WTC11 (cell line): ENCODE results near the gene ADARB2. TPM values are rescaled to one million over a fixed set of nuclear protein-coding genes. Genes with fewer than 3 reads are reported as not detected.

Experiments used
- ATAC-seq: fragments of 200-7000 bp; cut with Tn5 transposase; 2 replicates; pipeline ENCODE4 v1.10.0; 2021; ENCODE audit warnings: mild to moderate bottlenecking, moderate library complexity
- CTCF ChIA-PET: fragments of 300-600 bp; sonication (Branson Sonifier 250); formaldehyde crosslinking; loops from one replicate; lab custom pipeline; 2021; ENCODE audit warnings: antibody characterized with exemption; lab: Charles Lee
- POLR2A ChIA-PET: fragments of 350-600 bp; sonication (Branson Sonifier 250); formaldehyde crosslinking; loops from one replicate; lab custom pipeline; 2021; ENCODE audit warnings: antibody characterized with exemption; lab: Charles Lee
- DNase-seq: peaks from one replicate; pipeline ENCODE4 v3.0.0; 2021; ENCODE audit warnings: low spot score
- H3K27ac Mint-ChIP-seq: 2 replicates; pipeline ENCODE4 v1.8.0; 2021; ENCODE audit warnings: mixed read lengths
- H3K27me3 Mint-ChIP-seq: 2 replicates; pipeline ENCODE4 v1.8.0; 2021; ENCODE audit warnings: low read depth, mild to moderate bottlenecking, moderate library complexity, mixed read lengths
- H3K36me3 Mint-ChIP-seq: 2 replicates; pipeline ENCODE4 v1.8.0; 2021; ENCODE audit warnings: mixed read lengths
- H3K4me1 Mint-ChIP-seq: 2 replicates; pipeline ENCODE4 v1.8.0; 2022; ENCODE audit warnings: mixed read lengths
- H3K4me3 Mint-ChIP-seq: 2 replicates; pipeline ENCODE4 v1.8.0; 2021; ENCODE audit warnings: mild to moderate bottlenecking, moderate library complexity, mixed read lengths
- H3K9me3 Mint-ChIP-seq: 2 replicates; pipeline ENCODE4 v1.8.0; 2021; ENCODE audit warnings: mixed read lengths
- ATF3 ChIP-seq: sonication (generic); formaldehyde crosslinking; conservative IDR thresholded peaks from 2 replicates; pipeline ENCODE4 v1.8.1; 2022; ENCODE audit warnings: mild to moderate bottlenecking, missing genetic modification reagents
- CBFB ChIP-seq: sonication (generic); formaldehyde crosslinking; IDR thresholded peaks from 2 replicates; pipeline ENCODE4 v1.8.1; 2022; ENCODE audit warnings: mild to moderate bottlenecking, low read depth, missing genetic modification reagents
- CDX4 ChIP-seq: fragments of 250-450 bp; sonication (Bioruptor Pico); IDR thresholded peaks from 2 replicates; pipeline ENCODE4 v1.9.0; 2021; ENCODE audit warnings: moderate library complexity, mild to moderate bottlenecking, inconsistent platforms, borderline replicate concordance
- GABPB1 ChIP-seq: sonication (generic); formaldehyde crosslinking; IDR thresholded peaks from 2 replicates; pipeline ENCODE4 v1.8.1; 2023; ENCODE audit warnings: mild to moderate bottlenecking, missing genetic modification reagents
- GTF2I ChIP-seq: fragments of 250-450 bp; sonication (Bioruptor Pico); conservative IDR thresholded peaks from 2 replicates; pipeline ENCODE4 v1.4.0; 2021; ENCODE audit warnings: mild to moderate bottlenecking
- IRF2 ChIP-seq: sonication (generic); formaldehyde crosslinking; IDR thresholded peaks from 2 replicates; pipeline ENCODE4 v1.8.0; 2022; ENCODE audit warnings: low read depth, missing genetic modification reagents, borderline replicate concordance
- JAZF1 ChIP-seq: fragments of 250-450 bp; sonication (Bioruptor Pico); IDR thresholded peaks from 2 replicates; pipeline ENCODE4 v1.9.0; 2021; ENCODE audit warnings: moderate library complexity, mild to moderate bottlenecking, inconsistent platforms
- KAT7 ChIP-seq: sonication (generic); formaldehyde crosslinking; IDR thresholded peaks from 2 replicates; pipeline ENCODE4 v1.8.1; 2023; ENCODE audit warnings: missing genetic modification reagents, mild to moderate bottlenecking, borderline replicate concordance
- MAX ChIP-seq: sonication (generic); formaldehyde crosslinking; IDR thresholded peaks from 2 replicates; pipeline ENCODE4 v1.8.0; 2022; ENCODE audit warnings: mild to moderate bottlenecking, missing genetic modification reagents
- MYBL2 ChIP-seq: sonication (generic); formaldehyde crosslinking; IDR thresholded peaks from 2 replicates; pipeline ENCODE4 v1.8.1; 2023; ENCODE audit warnings: mild to moderate bottlenecking, moderate library complexity, missing genetic modification reagents
- NFATC4 ChIP-seq: fragments of 250-450 bp; sonication (Bioruptor Pico); IDR thresholded peaks from 2 replicates; pipeline ENCODE4 v1.9.0; 2021; ENCODE audit warnings: mild to moderate bottlenecking
- NR1H2 ChIP-seq: sonication (generic); formaldehyde crosslinking; IDR thresholded peaks from 2 replicates; pipeline ENCODE4 v1.9.0; 2021; ENCODE audit warnings: mild to moderate bottlenecking, moderate library complexity, missing genetic modification reagents
- NR2C2 ChIP-seq: sonication (generic); formaldehyde crosslinking; IDR thresholded peaks from 2 replicates; pipeline ENCODE4 v1.8.0; 2022; ENCODE audit warnings: mild to moderate bottlenecking, missing genetic modification reagents
- OVOL2 ChIP-seq: fragments of 250-450 bp; sonication (Bioruptor Pico); IDR thresholded peaks from 2 replicates; pipeline ENCODE4 v1.9.0; 2021; ENCODE audit warnings: mild to moderate bottlenecking, borderline replicate concordance
- RORB ChIP-seq: fragments of 250-450 bp; sonication (Bioruptor Pico); IDR thresholded peaks from 2 replicates; pipeline ENCODE4 v1.9.0; 2021; ENCODE audit warnings: mild to moderate bottlenecking
- SMAD3 ChIP-seq: sonication (generic); formaldehyde crosslinking; IDR thresholded peaks from 2 replicates; pipeline ENCODE4 v1.8.0; 2022; ENCODE audit warnings: missing genetic modification reagents, mild to moderate bottlenecking, borderline replicate concordance
- TCF7 ChIP-seq: sonication (generic); formaldehyde crosslinking; IDR thresholded peaks from 2 replicates; pipeline ENCODE4 v1.8.0; 2022; ENCODE audit warnings: mild to moderate bottlenecking, low read depth, missing genetic modification reagents, moderate library complexity
- TEAD1 ChIP-seq: sonication (generic); formaldehyde crosslinking; IDR thresholded peaks from 2 replicates; pipeline ENCODE4 v1.8.0; 2022; ENCODE audit warnings: mild to moderate bottlenecking, missing genetic modification reagents
- TEAD4 ChIP-seq: sonication (generic); formaldehyde crosslinking; IDR thresholded peaks from 2 replicates; pipeline ENCODE4 v1.8.0; 2022; ENCODE audit warnings: mild to moderate bottlenecking, missing genetic modification reagents
- ZNF121 ChIP-seq: sonication (generic); formaldehyde crosslinking; IDR thresholded peaks from 2 replicates; pipeline ENCODE4 v1.8.0; 2023; ENCODE audit warnings: missing genetic modification reagents
- ZNF138 ChIP-seq: sonication (generic); formaldehyde crosslinking; conservative IDR thresholded peaks from 2 replicates; pipeline ENCODE4 v1.8.1; 2022; ENCODE audit warnings: mild to moderate bottlenecking, moderate library complexity, missing genetic modification reagents
- ZNF219 ChIP-seq: sonication (generic); formaldehyde crosslinking; IDR thresholded peaks from 2 replicates; pipeline ENCODE4 v1.8.0; 2023; ENCODE audit warnings: missing genetic modification reagents, mild to moderate bottlenecking, borderline replicate concordance
- ZNF232 ChIP-seq: sonication (generic); formaldehyde crosslinking; IDR thresholded peaks from 2 replicates; pipeline ENCODE4 v1.8.0; 2022; ENCODE audit warnings: mild to moderate bottlenecking, missing genetic modification reagents
- ZNF263 ChIP-seq: sonication (generic); formaldehyde crosslinking; IDR thresholded peaks from 2 replicates; pipeline ENCODE4 v1.8.1; 2022; ENCODE audit warnings: low read depth, mild to moderate bottlenecking, moderate library complexity, missing genetic modification reagents
- ZNF425 ChIP-seq: fragments of 250-450 bp; sonication (Bioruptor Pico); conservative IDR thresholded peaks from 2 replicates; pipeline ENCODE4 v1.9.0; 2021; ENCODE audit warnings: mild to moderate bottlenecking
- total RNA-seq: library from RNA; stranded (reverse); gene quantifications from 3 replicates; pipeline ENCODE4 v1.2.3, GENCODE V29; 2021
- TF ChIP-seq, protein P1 (sequence below): fragments of 250-450 bp; sonication (Bioruptor Pico); IDR thresholded peaks from 2 replicates; pipeline ENCODE4 v1.8.0; 2021; ENCODE audit warnings: mild to moderate bottlenecking
- TF ChIP-seq, protein P2 (sequence below): fragments of 250-450 bp; sonication (Bioruptor Pico); IDR thresholded peaks from 2 replicates; pipeline ENCODE4 v1.9.0; 2021; ENCODE audit warnings: mild to moderate bottlenecking
- TF ChIP-seq, protein P3 (sequence below): fragments of 250-450 bp; sonication (Bioruptor Pico); IDR thresholded peaks from 2 replicates; pipeline ENCODE4 v2.1.2; 2022; ENCODE audit warnings: mild to moderate bottlenecking, moderate library complexity

The ADARB2 gene
- total RNA-seq, 1 experiment from 2014 or later = 3.7 TPM

DNA sequence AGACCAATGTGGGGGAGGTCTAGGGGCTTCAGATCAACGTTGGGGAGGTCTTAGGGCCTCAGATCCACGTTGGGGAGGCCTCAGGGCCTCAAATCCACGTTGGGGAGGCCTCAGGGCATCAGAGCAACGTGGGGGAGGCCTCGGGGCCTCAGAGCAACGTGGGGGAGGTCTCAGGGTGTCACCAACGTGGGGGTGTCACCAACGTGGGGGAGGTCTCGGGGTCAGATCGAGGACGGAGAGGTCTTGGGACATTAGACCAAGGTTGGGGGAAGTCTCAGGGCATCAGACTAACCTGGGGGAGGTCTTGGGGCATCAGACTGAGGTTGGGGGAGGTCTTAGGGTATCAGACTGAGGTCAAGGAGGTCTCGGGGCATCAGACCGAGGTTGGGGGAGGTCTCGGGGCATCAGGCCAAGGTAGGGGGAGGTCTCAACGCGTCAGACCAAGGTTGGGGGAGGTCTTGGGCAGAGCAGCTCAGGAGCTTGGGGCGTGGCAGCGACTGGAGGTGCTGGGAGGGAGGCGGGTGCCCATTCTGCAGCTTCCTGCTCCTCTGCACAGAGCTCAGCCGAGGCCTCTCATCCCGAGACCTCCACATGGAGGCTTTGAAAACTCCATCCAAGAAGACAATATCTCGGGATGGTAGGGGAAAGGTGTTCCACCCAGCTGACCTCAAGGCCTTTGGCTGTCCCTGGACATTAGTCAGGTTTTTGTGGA lies 521.3 kb downstream of the ADARB2 start:
- H3K27ac Mint-ChIP-seq = no peak overlapping the region
- DNase-seq = no peak
- ChIA-PET CTCF (no interaction called here), POLR2A (no interaction called here)
- TF ChIP-seq CDX4 (CRISPR knock-in tag) (no peak), RORB (CRISPR knock-in tag) (no peak), KAT7 (CRISPR knock-in tag) (no peak), NR2C2 (CRISPR knock-in tag) (no peak), ZNF425 (CRISPR knock-in tag) (no peak), ZNF263 (CRISPR knock-in tag) (no peak), TEAD1 (CRISPR knock-in tag) (no peak), SMAD3 (CRISPR knock-in tag) (no peak), ZNF121 (CRISPR knock-in tag) (no peak), ZNF138 (CRISPR knock-in tag) (no peak), IRF2 (CRISPR knock-in tag) (no peak), TCF7 (CRISPR knock-in tag) (no peak), GTF2I (CRISPR knock-in tag) (no peak), CBFB (CRISPR knock-in tag) (no peak), MYBL2 (CRISPR knock-in tag) (no peak)
- ATAC-seq = no peak
- no peak overlapping the region for H3K4me3 Mint-ChIP-seq
- H3K4me1 Mint-ChIP-seq = no peaks in the 10 kb centered on the region
- no peaks in the 10 kb centered on the region for H3K27me3 Mint-ChIP-seq
- no peaks in the 10 kb centered on the region for H3K9me3 Mint-ChIP-seq
- no peaks in the 10 kb centered on the region for H3K36me3 Mint-ChIP-seq

- no peak for DNase-seq
- no peak overlapping the region for H3K4me3 Mint-ChIP-seq
Observed at GRCh38 chr10:1214882-1215540, 522.3 kb downstream of the ADARB2 start.

More at GRCh38 chr10:1214882-1215540, 522.3 kb downstream of the ADARB2 start:
- no peaks in the 10 kb centered on the region for H3K27me3 Mint-ChIP-seq
- TF ChIP-seq NR2C2 (CRISPR knock-in tag) (no peak), ZNF232 (CRISPR knock-in tag) (no peak), OVOL2 (no peak), MAX (no peak), ATF3 (CRISPR knock-in tag) (no peak), NFATC4 (CRISPR knock-in tag) (no peak), GABPB1 (CRISPR knock-in tag) (no peak), ZNF138 (CRISPR knock-in tag) (no peak), ZNF219 (no peak), NR1H2 (CRISPR knock-in tag) (no peak), TEAD4 (CRISPR knock-in tag) (no peak), KAT7 (CRISPR knock-in tag) (no peak), JAZF1 (no peak)
- TF ChIP-seq, protein P1, sequence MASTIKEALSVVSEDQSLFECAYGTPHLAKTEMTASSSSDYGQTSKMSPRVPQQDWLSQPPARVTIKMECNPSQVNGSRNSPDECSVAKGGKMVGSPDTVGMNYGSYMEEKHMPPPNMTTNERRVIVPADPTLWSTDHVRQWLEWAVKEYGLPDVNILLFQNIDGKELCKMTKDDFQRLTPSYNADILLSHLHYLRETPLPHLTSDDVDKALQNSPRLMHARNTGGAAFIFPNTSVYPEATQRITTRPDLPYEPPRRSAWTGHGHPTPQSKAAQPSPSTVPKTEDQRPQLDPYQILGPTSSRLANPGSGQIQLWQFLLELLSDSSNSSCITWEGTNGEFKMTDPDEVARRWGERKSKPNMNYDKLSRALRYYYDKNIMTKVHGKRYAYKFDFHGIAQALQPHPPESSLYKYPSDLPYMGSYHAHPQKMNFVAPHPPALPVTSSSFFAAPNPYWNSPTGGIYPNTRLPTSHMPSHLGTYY (CRISPR knock-in tag) = no peak
- TF ChIP-seq, protein P2, sequence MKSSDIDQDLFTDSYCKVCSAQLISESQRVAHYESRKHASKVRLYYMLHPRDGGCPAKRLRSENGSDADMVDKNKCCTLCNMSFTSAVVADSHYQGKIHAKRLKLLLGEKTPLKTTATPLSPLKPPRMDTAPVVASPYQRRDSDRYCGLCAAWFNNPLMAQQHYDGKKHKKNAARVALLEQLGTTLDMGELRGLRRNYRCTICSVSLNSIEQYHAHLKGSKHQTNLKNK (CRISPR knock-in tag) = no peak
- TF ChIP-seq, protein P3, sequence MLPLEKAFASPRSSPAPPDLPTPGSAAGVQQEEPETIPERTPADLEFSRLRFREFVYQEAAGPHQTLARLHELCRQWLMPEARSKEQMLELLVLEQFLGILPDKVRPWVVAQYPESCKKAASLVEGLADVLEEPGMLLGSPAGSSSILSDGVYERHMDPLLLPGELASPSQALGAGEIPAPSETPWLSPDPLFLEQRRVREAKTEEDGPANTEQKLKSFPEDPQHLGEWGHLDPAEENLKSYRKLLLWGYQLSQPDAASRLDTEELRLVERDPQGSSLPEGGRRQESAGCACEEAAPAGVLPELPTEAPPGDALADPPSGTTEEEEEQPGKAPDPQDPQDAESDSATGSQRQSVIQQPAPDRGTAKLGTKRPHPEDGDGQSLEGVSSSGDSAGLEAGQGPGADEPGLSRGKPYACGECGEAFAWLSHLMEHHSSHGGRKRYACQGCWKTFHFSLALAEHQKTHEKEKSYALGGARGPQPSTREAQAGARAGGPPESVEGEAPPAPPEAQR (CRISPR knock-in tag) = no peak
- H3K4me1 Mint-ChIP-seq = no peaks in the 10 kb centered on the region
- no peak overlapping the region for H3K27ac Mint-ChIP-seq
- H3K36me3 Mint-ChIP-seq = no peaks in the 10 kb centered on the region
- no peaks in the 10 kb centered on the region for H3K9me3 Mint-ChIP-seq
- no peak for ATAC-seq
- ChIA-PET POLR2A (no interaction called here), CTCF (no interaction called here)
